Activated T-helper 2 cell treated with anti-CD3 and anti-CD28 coated beads, Interferon-gamma antibody, Interleukin-2, Interleukin-4, amounts not matched to agents 10 μg/mL and 5 μg/mL and 100 μg/mL, durations not matched to agents 14 hours and 24 hours and 36 hours (primary cell): ENCODE data around the gene FYN. TPM values are rescaled to one million over a fixed set of nuclear protein-coding genes. Genes with fewer than 3 reads are reported as not detected.

Experiments used
- DNase-seq: peaks from one replicate; pipeline ENCODE4 v3.0.0; 2021; ENCODE audit warnings: low spot score
- H3K27ac Mint-ChIP-seq: one replicate; pipeline ENCODE4 v1.8.0; 2021; ENCODE audit warnings: mixed read lengths
- H3K27me3 Mint-ChIP-seq: one replicate; pipeline ENCODE4 v1.8.0; 2021; ENCODE audit warnings: low read depth, mixed read lengths
- H3K36me3 Mint-ChIP-seq: one replicate; pipeline ENCODE4 v1.8.0; 2021; ENCODE audit warnings: low read depth, mixed read lengths
- H3K4me1 Mint-ChIP-seq: one replicate; pipeline ENCODE4 v1.8.0; 2021; ENCODE audit warnings: low read depth, mixed read lengths
- H3K4me3 Mint-ChIP-seq: one replicate; pipeline ENCODE4 v1.8.0; 2021; ENCODE audit warnings: low read depth, mild to moderate bottlenecking, moderate library complexity, mixed read lengths
- H3K9me3 Mint-ChIP-seq: one replicate; pipeline ENCODE4 v1.8.0; 2021; ENCODE audit warnings: mixed read lengths
- intact Hi-C: fragments of 100-400 bp; cut with micrococcal nuclease; formaldehyde crosslinking; loops from one replicate; pipeline ENCODE4 v1.15.1; 2023
- total RNA-seq: library from RNA; stranded (reverse); gene quantifications from 2 replicates; pipeline ENCODE4 v1.2.3, GENCODE V29; 2022

FYN gene
- total RNA-seq, 1 donor from 2014 or later: 359 TPM

DNA sequence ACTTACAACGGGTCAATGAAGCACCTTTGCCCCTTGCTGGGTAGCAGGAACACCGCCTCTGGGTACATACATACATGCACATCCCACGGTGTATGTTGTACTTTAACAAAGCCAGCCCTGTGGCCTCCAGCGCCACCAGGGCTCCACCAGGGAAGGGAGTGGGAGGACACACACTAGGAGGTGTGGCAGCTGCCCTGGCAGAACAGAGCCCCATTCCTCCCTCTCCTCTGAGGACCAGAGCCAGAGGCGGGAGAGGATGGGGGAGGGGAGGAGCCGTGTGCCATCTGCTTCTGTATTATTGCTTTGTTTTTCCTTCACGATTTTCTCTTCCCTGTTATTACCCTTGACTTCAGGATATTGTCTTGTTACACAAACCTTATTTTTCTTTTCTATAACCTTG is 161.8 kb downstream of the FYN start:
- H3K9me3 Mint-ChIP-seq: no peaks in the 10 kb centered on the region
- H3K4me1 Mint-ChIP-seq: peaks cover 57% of the 10 kb centered on the region
- intact Hi-C loops: loop anchor here (5.0 kb wide), 3 partner anchors 51 to 451 kb away; no protein-coding TSS in a partner anchor
- no peaks in the 10 kb centered on the region for H3K27me3 Mint-ChIP-seq
- DNase-seq: no peak
- no peak overlapping the region for H3K4me3 Mint-ChIP-seq
- peaks cover 87% of the 10 kb centered on the region for H3K36me3 Mint-ChIP-seq
- peak overlapping the region; percentile 58 for H3K27ac Mint-ChIP-seq

DNA sequence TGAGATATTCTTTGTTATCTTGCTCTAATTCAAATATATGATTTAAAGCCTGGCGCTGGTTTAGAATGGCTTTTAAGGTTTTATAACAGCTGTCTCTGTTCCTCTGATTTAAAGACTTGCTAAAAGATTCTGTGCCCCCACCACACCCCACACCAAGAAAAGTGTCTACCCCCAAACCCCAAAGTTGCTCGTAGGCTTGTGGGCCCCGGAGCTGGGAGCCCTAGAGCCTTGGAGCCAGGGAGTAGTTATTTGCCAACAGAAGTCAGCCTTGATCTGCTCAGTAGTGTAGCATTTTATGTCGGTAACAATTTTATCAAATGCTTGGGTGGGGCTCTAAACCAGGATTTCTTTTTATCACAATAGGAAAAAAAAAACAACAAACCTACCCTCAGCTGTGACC is 162.3 kb downstream of the FYN start:
- Mint-ChIP-seq H3K4me3 (no peak overlapping the region), H3K9me3 (no peaks in the 10 kb centered on the region), H3K4me1 (peaks cover 52% of the 10 kb centered on the region), H3K27ac (peak overlapping the region; percentile 12), H3K27me3 (no peaks in the 10 kb centered on the region), H3K36me3 (peaks cover 86% of the 10 kb centered on the region)
- intact Hi-C loops: loop anchor here (1.0 to 5.0 kb wide), 7 partner anchors 51 to 451 kb away; partner anchors contain the start of gene FYN
- no peak for DNase-seq

DNA sequence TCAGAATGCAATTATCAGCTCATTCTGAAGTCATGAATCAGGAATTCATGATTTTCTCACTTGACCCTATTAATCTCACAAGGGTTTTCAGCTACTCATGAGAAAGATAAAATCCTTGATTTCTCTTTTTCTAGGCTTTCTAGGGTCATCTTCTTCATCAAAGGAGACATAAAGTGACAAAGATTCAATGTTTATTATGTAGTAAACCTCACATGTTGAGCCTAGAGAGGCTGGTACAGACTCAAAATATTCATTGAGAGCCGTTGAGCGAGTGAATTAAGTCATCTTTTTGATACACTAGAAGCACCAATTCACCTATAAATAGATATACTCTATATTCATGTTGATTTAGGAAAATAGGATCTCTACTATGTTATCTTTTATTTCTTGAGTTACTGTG is 162.8 kb downstream of the FYN start:
- no peak overlapping the region for H3K4me3 Mint-ChIP-seq
- peaks cover 50% of the 10 kb centered on the region for H3K4me1 Mint-ChIP-seq
- H3K36me3 Mint-ChIP-seq: peaks cover 85% of the 10 kb centered on the region
- peak overlapping the region; percentile 49 for H3K27ac Mint-ChIP-seq
- H3K9me3 Mint-ChIP-seq: no peaks in the 10 kb centered on the region
- no peaks in the 10 kb centered on the region for H3K27me3 Mint-ChIP-seq
- no peak for DNase-seq
- intact Hi-C loops: loop anchor here (1.0 to 5.0 kb wide), 7 partner anchors 52 to 452 kb away; partner anchors contain the start of gene FYN

DNA sequence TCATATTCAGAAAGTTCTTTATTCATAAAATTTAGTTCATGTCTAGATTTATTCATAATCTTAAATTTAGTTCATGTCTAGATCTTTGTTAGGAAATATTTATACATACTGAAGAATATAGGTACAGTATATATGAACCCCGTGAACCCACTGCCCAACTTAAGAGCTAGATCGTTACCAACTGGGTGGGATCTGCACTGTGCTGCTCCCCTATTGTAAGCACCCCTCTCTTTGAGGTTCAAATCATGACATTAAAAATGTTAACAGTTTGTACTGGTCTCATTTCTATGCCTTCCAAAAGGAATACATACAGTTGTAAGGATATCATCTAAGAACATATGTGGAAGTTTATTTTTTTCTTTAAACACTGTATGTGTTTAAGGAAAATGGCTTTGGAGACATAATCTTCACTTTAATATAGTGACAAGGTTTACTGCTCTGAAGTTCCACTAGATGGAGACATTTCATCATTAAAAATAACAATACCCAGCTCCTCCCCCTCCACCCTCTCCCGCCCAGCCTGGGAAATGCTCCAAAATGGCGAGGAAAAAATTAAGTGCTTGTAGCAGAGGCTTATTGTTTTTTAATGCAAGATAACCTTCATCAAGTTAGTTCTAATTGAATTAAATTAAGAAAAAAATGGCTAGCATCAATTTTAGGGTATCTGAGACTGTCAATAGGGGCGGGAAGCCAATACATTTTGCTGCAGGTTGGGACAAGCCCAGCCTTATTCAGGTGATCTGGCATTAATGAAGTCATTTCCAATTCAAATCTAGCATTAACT is 163.4 kb downstream of the FYN start:
- Mint-ChIP-seq H3K36me3 (peaks cover 83% of the 10 kb centered on the region), H3K9me3 (no peaks in the 10 kb centered on the region), H3K4me3 (no peak overlapping the region), H3K27me3 (no peaks in the 10 kb centered on the region), H3K27ac (peak overlapping the region; percentile 49), H3K4me1 (peaks cover 44% of the 10 kb centered on the region)
- intact Hi-C loops: loop anchor here (1.0 to 5.0 kb wide), 7 partner anchors 52 to 452 kb away; partner anchors contain the start of gene FYN
- DNase-seq: peak; percentile 43

DNA sequence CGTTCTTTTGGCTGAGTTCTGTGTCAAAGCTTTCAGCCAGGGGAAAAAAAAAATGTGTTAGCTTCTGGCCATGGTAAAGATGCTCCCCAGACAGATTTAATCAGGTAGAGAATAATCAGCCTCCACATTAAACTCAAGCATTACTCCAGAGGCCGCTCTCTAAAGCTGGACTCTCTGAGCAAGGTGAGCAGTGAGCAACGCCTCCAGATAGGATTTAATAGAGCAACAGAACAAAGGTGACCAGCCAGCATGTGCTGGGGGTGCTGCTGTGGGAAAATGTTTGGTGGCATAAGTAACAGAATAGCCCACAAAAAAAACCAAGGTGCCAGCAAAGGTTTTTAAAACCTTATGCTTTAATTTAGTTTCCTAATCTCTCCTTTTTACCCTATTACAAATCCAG is 164.1 kb downstream of the FYN start:
- Mint-ChIP-seq H3K9me3 (no peaks in the 10 kb centered on the region), H3K27ac (peak overlapping the region; percentile 49)

DNA sequence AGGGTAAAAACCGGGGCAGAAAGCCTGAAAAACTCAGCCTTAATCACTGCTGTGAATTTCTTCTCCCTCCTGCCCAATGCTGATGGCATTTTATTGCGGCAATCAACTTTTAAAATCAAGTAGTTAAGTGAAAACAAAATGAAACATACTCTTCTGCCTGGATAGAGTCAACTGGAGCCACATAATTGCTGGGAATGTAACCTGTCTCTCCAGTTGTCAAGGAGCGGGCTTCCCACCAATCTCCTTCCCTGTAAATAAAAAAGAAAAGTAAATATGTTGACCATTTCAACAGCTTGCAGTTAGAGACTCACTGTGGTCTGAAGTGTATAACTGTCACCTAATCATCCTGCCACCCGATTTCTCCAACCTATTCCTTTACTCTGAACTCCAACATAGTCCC is 165.5 kb downstream of the FYN start:
- H3K9me3 Mint-ChIP-seq: no peaks in the 10 kb centered on the region
- peaks cover 80% of the 10 kb centered on the region for H3K36me3 Mint-ChIP-seq
- peaks cover 30% of the 10 kb centered on the region for H3K4me1 Mint-ChIP-seq
- no peaks in the 10 kb centered on the region for H3K27me3 Mint-ChIP-seq
- no peak overlapping the region for H3K4me3 Mint-ChIP-seq
- intact Hi-C loops: no loop called here
- no peak for DNase-seq
- peak overlapping the region; percentile 9 for H3K27ac Mint-ChIP-seq

More for the DNA sequence above, 164.1 kb downstream of the FYN start:
- H3K4me1 Mint-ChIP-seq: peaks cover 38% of the 10 kb centered on the region
- H3K4me3 Mint-ChIP-seq: no peak overlapping the region
- no peak for DNase-seq
- no peaks in the 10 kb centered on the region for H3K27me3 Mint-ChIP-seq
- H3K36me3 Mint-ChIP-seq: peaks cover 80% of the 10 kb centered on the region
- intact Hi-C loops: no loop called here

DNA sequence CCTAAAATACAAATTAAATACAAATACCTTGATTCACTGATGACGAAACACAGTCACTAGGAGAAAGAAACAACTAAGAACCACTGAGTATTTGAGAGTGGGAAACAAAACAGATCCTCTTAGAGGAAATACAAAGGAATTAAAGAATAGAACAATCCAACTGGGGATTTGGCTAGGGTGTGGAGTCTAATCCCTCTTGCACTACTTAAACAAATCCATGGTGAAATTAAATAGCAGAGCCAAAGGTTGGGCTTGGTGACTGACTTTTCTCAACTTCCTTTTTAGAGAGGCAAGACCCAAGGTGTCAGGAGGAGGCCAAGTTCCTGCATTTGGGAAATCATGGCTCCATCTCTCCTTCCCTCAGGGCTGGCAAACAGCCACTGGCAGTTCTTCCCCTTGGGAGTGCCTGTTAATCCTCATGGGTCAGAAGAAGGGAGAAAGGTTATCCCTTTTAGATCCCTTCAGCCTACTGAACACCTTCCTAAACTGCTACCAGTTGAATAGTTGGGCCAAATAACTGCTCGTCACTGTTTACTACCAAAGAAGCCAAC is 166.3 kb downstream of the FYN start:
- Mint-ChIP-seq H3K4me3 (no peak overlapping the region), H3K27me3 (no peaks in the 10 kb centered on the region), H3K4me1 (peaks cover 27% of the 10 kb centered on the region), H3K9me3 (no peaks in the 10 kb centered on the region), H3K36me3 (peaks cover 80% of the 10 kb centered on the region), H3K27ac (no peak overlapping the region)
- intact Hi-C loops: no loop called here
- DNase-seq: no peak

DNA sequence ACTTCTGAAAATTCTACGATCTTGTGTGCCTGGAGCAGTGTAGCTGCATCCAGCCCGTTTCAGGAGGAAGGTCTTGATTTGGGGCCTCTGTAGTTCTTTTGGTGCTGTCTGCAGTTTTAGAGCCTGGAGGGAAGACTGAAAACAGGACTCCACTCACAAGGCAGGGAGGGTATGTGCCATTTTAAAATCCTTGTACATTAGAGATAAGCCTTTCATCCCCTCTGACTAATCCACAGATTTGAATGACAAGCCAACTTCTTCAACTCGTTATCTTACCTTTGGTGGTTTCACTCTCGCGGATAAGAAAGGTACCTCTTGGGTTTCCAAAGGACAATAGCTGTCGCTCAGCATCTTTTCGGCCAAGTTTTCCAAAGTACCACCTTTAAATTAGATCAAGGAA is 169.5 kb downstream of the FYN start:
- DNase-seq: no peak
- intact Hi-C loops: no loop called here
- no peak overlapping the region for H3K4me3 Mint-ChIP-seq
- no peaks in the 10 kb centered on the region for H3K9me3 Mint-ChIP-seq
- H3K27me3 Mint-ChIP-seq: no peaks in the 10 kb centered on the region
- peaks cover 85% of the 10 kb centered on the region for H3K36me3 Mint-ChIP-seq
- H3K27ac Mint-ChIP-seq: no peak overlapping the region
- peaks cover 19% of the 10 kb centered on the region for H3K4me1 Mint-ChIP-seq

DNA sequence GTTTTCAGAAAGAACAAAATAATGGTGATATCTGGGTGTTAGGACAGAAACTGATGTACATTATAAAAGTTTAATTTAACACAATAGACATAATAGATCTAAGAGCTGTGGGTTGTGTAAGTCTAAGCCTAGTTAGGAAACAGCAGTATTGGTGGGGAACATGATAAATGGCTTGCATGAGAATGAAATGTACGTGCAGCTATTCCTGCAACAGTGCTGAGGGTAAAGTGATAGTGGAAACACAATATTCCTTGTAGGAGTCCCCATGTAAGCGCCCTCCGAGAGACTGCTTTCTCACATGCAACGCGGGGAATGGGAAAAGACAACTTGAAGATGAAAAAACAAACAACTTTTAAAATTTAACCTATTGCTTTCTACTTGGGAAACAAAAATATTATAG is 171.0 kb downstream of the FYN start:
- intact Hi-C loops: no loop called here
- Mint-ChIP-seq H3K4me3 (no peak overlapping the region), H3K27ac (no peak overlapping the region), H3K36me3 (peaks cover 83% of the 10 kb centered on the region), H3K9me3 (no peaks in the 10 kb centered on the region), H3K27me3 (no peaks in the 10 kb centered on the region), H3K4me1 (peaks cover 12% of the 10 kb centered on the region)
- DNase-seq: no peak

DNA sequence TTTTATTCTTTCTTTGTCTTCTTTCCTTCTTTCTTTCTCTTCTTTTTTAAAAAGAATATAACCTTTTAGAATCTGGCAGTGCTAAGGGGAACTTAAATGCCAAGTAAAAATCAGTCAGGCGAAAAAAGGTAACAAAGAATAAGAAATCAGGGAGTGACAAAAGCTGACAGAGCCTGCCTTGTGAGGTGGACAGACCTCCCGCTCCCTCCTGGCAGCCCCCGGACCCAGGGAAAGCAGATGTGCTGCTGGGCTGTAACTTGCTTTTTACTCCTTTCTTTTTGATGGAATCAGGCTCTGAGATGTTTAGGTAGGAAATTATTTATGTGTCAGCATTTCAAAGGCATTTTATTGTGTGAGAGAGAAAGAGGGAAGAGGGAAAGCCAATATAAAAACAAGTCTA is 172.1 kb downstream of the FYN start:
- peaks cover 12% of the 10 kb centered on the region for H3K4me1 Mint-ChIP-seq
- intact Hi-C loops: no loop called here
- H3K9me3 Mint-ChIP-seq: no peaks in the 10 kb centered on the region
- H3K27me3 Mint-ChIP-seq: no peaks in the 10 kb centered on the region
- no peak overlapping the region for H3K27ac Mint-ChIP-seq
- H3K36me3 Mint-ChIP-seq: peaks cover 83% of the 10 kb centered on the region
- DNase-seq: no peak
- no peak overlapping the region for H3K4me3 Mint-ChIP-seq

DNA sequence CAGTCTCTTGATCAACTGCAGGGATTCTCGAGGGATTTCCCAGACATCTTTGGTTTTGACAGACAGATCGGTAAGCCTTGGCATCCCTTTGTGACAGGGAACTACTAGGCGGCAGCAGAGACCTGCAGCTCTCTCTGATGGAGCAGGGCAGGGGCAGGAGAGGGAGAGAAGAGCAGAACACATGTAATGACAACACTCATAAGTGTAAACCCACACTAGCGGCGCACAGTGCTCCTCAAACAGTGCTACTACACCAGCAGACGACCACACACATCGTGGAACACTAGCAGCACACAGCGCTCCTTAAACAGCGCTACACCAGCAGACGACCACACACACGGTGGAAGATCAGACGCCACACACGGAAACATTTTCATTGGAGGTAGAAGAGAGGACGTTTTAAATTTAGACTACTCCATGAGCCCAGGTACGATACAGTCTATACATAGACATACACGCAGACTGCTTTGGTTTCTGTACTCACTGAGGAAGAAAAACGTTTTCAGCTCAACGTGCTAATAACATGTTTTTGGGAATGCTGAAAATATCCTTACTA is 173.0 kb downstream of the FYN start:
- Mint-ChIP-seq H3K36me3 (peaks cover 86% of the 10 kb centered on the region), H3K27me3 (no peaks in the 10 kb centered on the region), H3K9me3 (no peaks in the 10 kb centered on the region), H3K27ac (no peak overlapping the region), H3K4me1 (peaks cover 12% of the 10 kb centered on the region), H3K4me3 (no peak overlapping the region)
- intact Hi-C loops: no loop called here
- no peak for DNase-seq

DNA sequence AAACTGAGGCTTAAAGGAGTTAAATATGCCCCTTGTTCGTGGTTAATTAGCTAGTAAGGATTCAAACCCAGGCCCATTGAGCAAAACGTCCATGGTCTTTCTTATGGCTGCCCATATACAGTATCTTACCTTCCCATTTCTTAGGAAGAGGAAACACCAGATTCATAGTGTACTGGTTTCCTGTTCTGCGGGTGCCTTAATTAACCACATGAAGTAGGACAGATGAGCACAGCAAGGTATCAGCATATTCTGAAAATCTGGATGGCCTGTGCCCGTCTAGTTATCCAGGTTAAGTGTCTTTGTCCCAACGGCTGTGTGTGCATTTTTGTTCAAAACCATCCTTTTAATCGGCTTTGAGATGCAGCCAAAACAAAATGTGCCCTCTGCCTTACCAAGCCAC is 174.1 kb downstream of the FYN start:
- no peak for DNase-seq
- no peak overlapping the region for H3K4me3 Mint-ChIP-seq
- peaks cover 12% of the 10 kb centered on the region for H3K4me1 Mint-ChIP-seq
- H3K9me3 Mint-ChIP-seq: no peaks in the 10 kb centered on the region
- H3K27me3 Mint-ChIP-seq: no peaks in the 10 kb centered on the region
- peaks cover 91% of the 10 kb centered on the region for H3K36me3 Mint-ChIP-seq
- H3K27ac Mint-ChIP-seq: no peak overlapping the region
- intact Hi-C loops: loop anchor here (5.0 kb wide), 1 partner anchor 463 kb away; no protein-coding TSS in a partner anchor

DNA sequence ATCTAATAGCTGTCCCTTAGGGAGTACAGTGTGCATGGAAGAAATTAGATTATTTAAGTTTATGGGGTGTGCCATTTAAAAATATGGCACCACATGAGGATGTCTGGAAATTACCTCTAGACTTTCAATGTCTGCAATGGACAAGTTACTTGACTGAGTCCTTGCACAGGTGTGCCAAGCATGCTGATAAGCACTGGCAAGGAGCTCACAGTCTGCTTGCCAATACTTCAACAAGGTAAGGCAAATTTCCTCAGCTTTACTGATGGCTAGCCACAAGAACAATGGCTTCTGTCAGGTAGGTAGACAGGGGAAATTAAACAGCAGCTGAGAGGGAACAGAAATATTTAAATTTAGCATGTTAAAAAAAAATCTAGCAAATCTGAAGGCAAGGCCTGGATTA is 176.4 kb downstream of the FYN start:
- no peaks in the 10 kb centered on the region for H3K9me3 Mint-ChIP-seq
- H3K27ac Mint-ChIP-seq: no peak overlapping the region
- no peaks in the 10 kb centered on the region for H3K27me3 Mint-ChIP-seq
- peaks cover 90% of the 10 kb centered on the region for H3K36me3 Mint-ChIP-seq
- no peak overlapping the region for H3K4me3 Mint-ChIP-seq
- peaks cover 12% of the 10 kb centered on the region for H3K4me1 Mint-ChIP-seq
- DNase-seq: no peak
- intact Hi-C loops: loop anchor here (5.0 kb wide), 1 partner anchor 465 kb away; no protein-coding TSS in a partner anchor
